Measurements from ENCODE around the gene NDUFV3.

GRCh38 chr21:42937960-42938605 lies 45.0 kb downstream of the NDUFV3 start:
- TF ChIP-seq CTCF (IDR thresholded peaks at IDR 0.05) (no peak), POLR2A (IDR thresholded peaks at IDR 0.05) (no peak), POLR2AphosphoS5 (IDR thresholded peaks at IDR 0.05) (no peak)
